SK-N-DZ (cell line): Measurements from ENCODE around the gene KCNQ1.

ENCODE experiments used
- DNase-seq: peaks from one replicate; pipeline ENCODE4 v3.0.0-alpha.2; 2015; ENCODE audit warnings: low spot score
- small RNA-seq, 2 experiments: library from RNA; depleted of rRNA; stranded (forward); fragments of <200 nt; gene quantifications; one replicate each; pipeline ENCODE3, GENCODE V24; 2014

The KCNQ1 gene

DNA sequence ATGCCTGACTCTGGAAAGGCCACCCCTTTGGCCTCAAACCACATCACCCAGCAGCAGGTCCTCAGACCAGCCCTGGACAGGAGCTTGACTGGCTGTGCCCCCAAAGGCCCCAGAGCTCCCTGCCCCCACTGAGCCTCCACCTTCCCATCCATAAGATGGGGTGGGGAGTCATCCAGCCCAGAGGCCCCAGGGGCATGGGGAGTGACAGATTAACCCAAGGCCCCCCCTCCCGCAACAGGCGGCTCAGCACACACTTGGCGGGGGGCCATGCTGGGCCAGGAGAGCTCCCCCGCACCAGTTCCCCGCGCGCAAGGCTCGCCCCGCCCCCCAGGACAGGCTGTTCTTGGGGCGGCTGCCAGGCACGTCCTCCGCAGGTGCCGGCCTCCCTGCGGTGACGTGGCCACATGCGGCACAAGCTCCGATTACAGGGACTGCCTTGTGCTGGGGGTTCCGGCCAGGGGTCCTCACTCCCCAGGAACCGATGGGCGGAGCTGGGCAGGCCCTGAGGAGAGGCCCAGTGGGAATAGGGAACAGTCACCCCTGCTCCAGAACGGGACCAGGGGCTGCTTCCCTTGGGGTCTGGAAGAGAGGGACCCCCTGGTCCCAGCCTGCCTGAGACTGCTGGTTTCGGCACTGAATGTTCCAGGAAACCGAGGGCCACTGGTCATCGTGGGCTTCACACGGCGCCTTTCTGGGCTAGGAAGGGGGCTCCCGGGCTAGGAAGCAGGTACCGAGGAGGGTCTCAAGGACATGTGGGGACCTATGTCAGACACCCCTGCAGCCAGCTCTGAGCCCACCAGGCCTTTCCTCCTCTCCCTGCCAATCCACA is 445.9 kb downstream of the KCNQ1 start:
- no peak for DNase-seq

DNA sequence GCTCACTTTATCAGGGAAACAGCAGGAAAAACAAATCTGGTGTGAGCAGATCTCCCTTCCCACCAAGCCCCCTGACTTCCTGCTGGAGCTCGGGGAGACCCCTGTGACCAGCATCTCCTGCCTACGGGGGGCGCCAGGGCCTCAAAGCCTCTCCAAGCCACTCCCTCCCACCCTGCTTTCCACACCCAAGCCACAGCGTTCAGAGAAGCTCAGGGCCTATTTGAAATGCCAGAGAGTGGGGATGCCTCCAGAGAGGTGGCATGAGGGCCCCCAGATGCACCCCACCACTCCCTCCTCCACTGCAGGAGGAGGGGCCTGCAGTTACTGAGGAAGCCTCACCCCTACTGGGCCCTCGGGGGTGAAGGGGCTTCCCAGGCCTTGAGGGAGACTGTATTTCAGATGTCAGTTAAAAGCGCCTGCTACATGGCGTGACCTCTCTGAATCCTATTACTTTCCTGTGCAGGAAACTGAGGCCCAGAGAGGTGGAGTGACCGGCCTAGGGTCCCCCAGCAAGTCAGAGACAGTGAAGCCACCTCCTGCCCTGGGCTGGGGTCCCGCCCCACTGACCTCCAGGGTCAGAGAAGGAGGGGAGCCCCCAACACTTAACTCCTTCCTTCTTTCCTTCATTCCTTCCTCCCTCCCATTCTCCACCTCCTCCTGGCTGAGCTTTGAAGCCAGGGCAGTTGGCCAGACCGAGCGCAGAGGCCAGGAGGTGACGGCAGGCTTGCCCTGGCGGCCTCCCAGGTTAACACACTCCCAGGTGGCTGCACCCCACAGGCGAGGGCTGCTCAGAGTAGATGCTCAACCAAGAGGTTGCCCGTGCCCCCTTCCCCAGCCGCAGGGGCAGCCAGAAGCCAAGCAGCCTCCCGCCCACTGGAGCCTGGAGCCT is 446.8 kb downstream of the KCNQ1 start:
- DNase-seq, result no peak

DNA sequence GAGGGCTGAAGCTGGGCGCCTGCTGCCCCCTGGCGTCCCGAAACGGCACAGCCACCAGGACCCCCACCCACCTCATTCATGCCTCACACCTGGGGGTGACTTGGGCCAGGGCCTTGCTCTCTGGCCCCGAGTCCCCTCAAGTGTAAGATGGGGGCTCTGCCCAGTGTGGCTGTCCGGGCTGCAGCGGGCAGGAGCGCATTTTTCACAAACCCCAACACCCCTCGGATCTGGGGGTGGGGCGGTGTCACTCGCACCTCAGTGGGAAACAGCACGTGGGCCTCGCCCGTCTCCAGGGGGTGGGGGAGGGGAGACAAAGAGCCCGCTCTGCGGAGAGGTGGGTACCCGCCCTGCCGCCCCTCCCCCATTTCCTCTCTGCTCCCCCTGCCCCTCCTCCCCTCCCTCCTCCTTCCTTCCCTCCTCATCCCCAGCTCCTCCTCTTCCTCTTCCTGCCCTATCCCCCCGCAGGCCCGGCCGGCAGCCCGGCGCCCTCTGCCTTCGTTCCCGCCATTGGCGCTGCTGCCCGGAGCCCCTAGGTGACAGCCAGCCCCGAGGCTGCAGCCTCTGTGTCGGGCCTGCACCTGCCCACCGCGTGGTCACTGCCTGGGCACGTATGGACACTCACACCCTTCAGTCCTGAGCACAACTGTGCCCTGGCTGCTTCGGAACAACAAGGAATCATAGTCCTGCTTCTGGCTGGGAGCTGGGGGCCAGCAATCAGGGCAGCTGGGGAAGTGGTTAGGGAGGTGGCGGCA is 447.6 kb downstream of the KCNQ1 start:
- peak; percentile 66 for DNase-seq

DNA sequence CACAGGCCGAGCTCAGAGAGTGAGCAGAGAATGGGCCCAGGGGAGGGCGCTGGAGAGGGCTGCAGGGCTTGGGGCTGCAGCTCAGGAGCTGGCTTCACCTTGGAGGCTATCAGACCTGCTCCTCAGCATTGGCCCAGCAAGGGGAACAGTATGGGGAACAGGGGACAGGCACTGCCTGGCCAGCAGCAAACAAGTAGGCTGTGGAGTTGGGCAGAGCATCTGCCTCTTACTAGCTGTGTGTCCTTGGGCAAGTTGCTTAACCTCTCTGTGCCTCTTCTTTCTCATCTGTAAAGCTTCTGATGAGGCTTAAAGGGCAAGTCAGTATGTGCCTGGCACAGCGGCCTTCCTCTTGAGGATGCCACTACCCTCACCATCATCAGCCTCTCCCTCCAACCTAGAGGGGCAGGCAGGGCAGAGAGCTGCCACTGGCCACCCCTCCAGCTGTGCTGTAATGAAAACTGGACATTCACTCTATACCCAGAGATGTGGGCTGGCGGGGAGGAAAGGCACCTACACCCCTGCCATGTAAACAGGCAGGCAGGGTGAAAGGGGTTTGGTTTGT is 448.2 kb downstream of the KCNQ1 start:
- DNase-seq, result no peak

DNA sequence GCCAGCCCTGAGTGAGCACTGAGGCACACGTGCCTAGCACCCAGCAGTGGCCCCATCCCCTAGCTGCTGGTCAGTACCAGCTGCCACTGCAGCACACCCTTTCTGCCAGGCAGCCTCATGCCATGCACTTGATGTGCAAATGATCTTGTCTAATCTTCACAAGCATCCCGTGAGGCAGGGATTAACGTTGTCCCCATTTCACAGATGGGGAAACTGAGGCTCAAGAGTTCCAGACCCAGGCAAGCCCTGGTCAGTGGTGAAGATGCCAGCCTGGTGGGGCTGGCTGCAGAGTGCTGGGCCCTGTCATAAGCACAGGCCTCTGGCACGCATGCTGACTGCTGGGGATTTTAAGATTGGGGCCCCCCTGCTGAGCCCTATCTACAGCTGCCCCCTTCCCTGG is 449.1 kb downstream of the KCNQ1 start:
- DNase-seq, result no peak

DNA sequence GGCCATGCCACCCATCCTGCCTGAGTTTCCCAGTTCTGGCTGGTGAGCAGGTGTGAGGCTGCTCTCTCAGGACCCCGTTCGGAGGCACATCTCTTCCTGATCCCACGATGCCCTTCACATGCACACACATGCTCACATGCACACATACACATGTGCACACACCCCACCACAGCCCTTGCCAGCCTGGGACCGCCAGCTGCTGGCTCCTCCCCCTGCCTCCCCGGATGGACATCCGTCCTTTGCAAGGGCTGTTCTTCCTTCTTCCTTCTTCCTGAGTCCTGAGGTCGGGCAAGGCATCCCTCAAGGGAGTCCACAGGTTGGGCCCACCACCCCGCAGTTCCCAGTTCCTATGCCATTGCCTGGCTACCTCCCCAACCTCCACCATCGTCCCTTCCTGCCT is 451.2 kb downstream of the KCNQ1 start:
- DNase-seq, result no peak

DNA sequence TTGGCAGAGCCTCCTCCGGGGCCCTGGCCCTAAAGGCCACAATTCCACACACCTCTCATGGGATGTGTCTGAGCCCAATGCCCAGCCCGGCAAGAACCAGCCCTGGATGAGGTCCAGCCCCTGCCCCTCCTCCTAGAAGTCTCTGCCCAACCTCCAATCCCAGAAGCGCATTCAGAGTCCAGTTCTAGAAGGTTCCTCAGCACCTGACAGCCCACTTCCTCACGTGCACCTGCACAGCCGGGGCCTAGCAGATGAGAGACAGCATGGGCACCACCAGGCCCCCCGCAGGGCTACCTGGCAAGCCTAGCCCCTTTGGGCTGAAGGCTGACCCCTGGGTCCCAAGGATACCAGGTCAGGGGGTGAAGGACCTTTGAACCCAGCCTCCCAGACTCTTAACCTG is 452.2 kb downstream of the KCNQ1 start:
- DNase-seq, result no peak

DNA sequence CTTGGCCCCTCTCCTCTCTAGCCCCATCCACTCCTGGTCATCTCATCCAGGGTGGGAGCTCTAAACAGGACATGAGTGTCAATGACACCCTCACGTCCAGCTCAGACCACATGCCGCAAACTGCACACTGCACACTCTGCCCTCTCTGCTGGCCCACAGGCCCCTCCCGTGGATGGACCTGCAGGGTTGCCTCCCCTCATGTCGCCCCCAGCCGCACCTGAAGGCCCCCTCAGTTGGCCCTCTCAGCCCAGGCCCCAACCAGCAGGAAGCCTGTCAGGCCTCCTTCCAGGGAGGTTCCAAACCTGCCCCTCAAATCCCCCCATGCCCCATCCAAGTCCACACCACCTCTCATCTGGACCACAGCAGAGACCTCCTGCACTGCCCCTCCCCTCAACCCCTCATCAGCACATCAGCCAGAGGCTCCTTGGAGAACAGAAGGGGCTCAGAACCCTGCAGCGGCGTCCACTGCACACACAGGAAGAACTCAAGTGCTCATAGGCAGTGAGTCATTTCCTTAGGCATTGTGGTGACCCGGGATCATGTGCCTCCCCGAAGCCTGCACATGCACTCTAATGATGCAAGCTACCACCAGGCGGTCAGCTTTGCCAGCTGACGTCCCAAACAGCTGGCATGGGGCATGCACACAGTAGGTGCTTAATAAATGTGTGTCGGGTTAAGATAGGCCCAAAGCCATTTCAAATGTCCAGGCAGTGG is 453.7 kb downstream of the KCNQ1 start:
- DNase-seq, result no peak

Small RNA genes lying within 50 kb of the gene (small RNA-seq; reads per million reads assigned to genes)
- gene AC013791.1, result 0 reads per million in 2 experiments
- gene COX6CP18, result 0 reads per million in 2 experiments
- 0 reads per million in 2 experiments for gene RF01947
- 0 reads per million in 2 experiments for gene RF01948
- gene RF01950, result 0 reads per million in 2 experiments
